SK-N-DZ (cell line): ENCODE results near the gene C1QTNF3.
"Not testable (repeated sequence)": the region's sequence is repeated elsewhere in the genome, so short reads cannot be mapped to it uniquely, and the experiment has no call there.

Source experiments
- DNase-seq: peaks from one replicate; pipeline ENCODE4 v3.0.0-alpha.2; 2015; ENCODE audit warnings: low spot score

Gene C1QTNF3

GRCh38 chr5:34051374-34051980 lies 8.5 kb upstream of the C1QTNF3 start:
- DNase-seq = no peak

- no peak for DNase-seq
Observed at GRCh38 chr5:34047774-34048572, 5.0 kb upstream of the C1QTNF3 start.

- DNase-seq = no peak
Observed at GRCh38 chr5:34047143-34047542, 4.1 kb upstream of the C1QTNF3 start.

GRCh38 chr5:34045996-34046395 lies 3.0 kb upstream of the C1QTNF3 start:
- DNase-seq = no peak

- DNase-seq = no peak
Observed at GRCh38 chr5:34045023-34045422, 2.0 kb upstream of the C1QTNF3 start.

- DNase-seq = no peak
Observed at GRCh38 chr5:34042321-34042720, 692 bp downstream of the C1QTNF3 start.

- no peak for DNase-seq
Observed at GRCh38 chr5:34041247-34041972, 1.6 kb downstream of the C1QTNF3 start.

GRCh38 chr5:34040472-34040871 lies 2.5 kb downstream of the C1QTNF3 start:
- DNase-seq = no peak

- DNase-seq = no peak
Observed at GRCh38 chr5:34039398-34040157, 3.4 kb downstream of the C1QTNF3 start.

GRCh38 chr5:34038838-34039237 lies 4.2 kb downstream of the C1QTNF3 start:
- DNase-seq = no peak

GRCh38 chr5:34038390-34038789 lies 4.6 kb downstream of the C1QTNF3 start:
- DNase-seq = no peak

GRCh38 chr5:34037726-34038125 lies 5.3 kb downstream of the C1QTNF3 start:
- no peak for DNase-seq

GRCh38 chr5:34035756-34036155 lies 7.3 kb downstream of the C1QTNF3 start:
- no peak for DNase-seq

GRCh38 chr5:34034534-34035327 lies 8.3 kb downstream of the C1QTNF3 start:
- no peak for DNase-seq

- DNase-seq = no peak
Observed at GRCh38 chr5:34031966-34032365, 11.0 kb downstream of the C1QTNF3 start.

- no peak for DNase-seq
Observed at GRCh38 chr5:34031117-34031516, 11.9 kb downstream of the C1QTNF3 start.

- DNase-seq = not testable (repeated sequence)
Observed at GRCh38 chr5:34030585-34030984, 12.4 kb downstream of the C1QTNF3 start.

GRCh38 chr5:34030048-34030447 lies 13.0 kb downstream of the C1QTNF3 start:
- no peak for DNase-seq

- no peak for DNase-seq
Observed at GRCh38 chr5:34028349-34028748, 14.7 kb downstream of the C1QTNF3 start.

- DNase-seq = no peak
Observed at GRCh38 chr5:34026089-34026761, 16.8 kb downstream of the C1QTNF3 start.
